Measurements from ENCODE around the gene IGFBP5.

GRCh38 chr2:216735668-216736067, 40.3 kb upstream of the IGFBP5 start:
- TF ChIP-seq CTCF (IDR thresholded peaks at IDR 0.05; ENCODE audit: poor library complexity, severe bottlenecking), result no peak
- TF ChIP-seq MXI1 (conservative IDR thresholded peaks at IDR 0.05; ENCODE audit: poor library complexity, severe bottlenecking), result no peak
- no peak for TF ChIP-seq POLR2AphosphoS5 (IDR thresholded peaks at IDR 0.05)
- no peak for TF ChIP-seq TAF1 (IDR thresholded peaks at IDR 0.05; ENCODE audit: low read depth)
- no peak for TF ChIP-seq EP300 (conservative IDR thresholded peaks at IDR 0.05; ENCODE audit: poor library complexity, severe bottlenecking)
- TF ChIP-seq EZH2 (IDR thresholded peaks at IDR 0.05; ENCODE audit: borderline replicate concordance, insufficient read depth, low read length, poor library complexity, severe bottlenecking), result no peak
- no peak for TF ChIP-seq REST (IDR thresholded peaks at IDR 0.05; ENCODE audit: borderline replicate concordance)
- TF ChIP-seq RAD21 (conservative IDR thresholded peaks at IDR 0.05), result no peak
- TF ChIP-seq SMC3 (conservative IDR thresholded peaks at IDR 0.05; ENCODE audit: poor library complexity), result no peak
